ENCODE results near the gene FMN1. TPM values are rescaled to one million over a fixed set of nuclear protein-coding genes. Genes with fewer than 3 reads are reported as not detected.
"Not testable (repeated sequence)": the region's sequence is repeated elsewhere in the genome, so short reads cannot be mapped to it uniquely, and the experiment has no call there.

Gene FMN1
- polyA plus RNA-seq, 3 donors, result 0.28 to 3.7 (median 0.34) TPM

DNA sequence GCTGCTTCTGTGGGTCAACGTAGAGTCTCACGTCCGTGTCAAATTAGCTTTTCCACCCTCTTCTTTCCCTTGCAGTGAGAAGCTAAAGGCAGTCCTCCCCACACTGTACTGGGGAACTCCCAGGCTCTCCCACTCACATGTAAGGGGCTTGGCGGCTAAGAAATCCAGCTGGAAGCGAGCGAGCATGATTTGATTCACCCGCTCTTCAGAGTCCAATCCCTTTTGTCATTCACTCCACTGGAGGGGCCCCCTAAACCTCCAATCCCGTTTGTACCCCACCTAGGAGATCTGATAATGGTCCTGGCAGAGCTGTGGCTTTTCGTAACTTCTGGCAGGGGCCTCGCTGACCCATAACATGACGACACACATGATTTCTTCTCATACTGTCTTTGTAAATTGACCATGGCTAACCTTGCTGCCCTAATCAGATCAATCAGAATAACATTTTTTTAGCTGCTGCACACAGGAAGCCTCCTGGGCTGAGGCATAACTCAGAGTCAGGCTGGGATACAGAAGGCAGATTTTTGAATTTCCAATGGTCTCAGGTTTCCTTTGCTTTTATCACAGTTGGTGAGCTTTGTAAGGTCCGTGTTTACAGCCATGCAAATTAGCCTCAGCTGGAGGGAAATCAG lies 241.5 kb downstream of the FMN1 start:
- Histone ChIP-seq H3K9ac (ENCODE audit: insufficient read depth, low read length, poor library complexity, severe bottlenecking) (no peak overlapping the region), H3K27me3 (ENCODE audit: control insufficient read depth in 2 of 2, insufficient read depth in 2 of 2, low read length in 2 of 2) (no peaks in the 10 kb centered on the region), H3K4me2 (replicated peaks; ENCODE audit: extremely low read depth, low read length, poor library complexity, severe bottlenecking) (no peak overlapping the region), H3K4me1 (ENCODE audit: control insufficient read depth in 1 of 2, insufficient read depth in 2 of 2, low read length in 2 of 2) (peaks cover 10 to 14% of the 10 kb centered on the region in 2 donors), H3K36me3 (replicated peaks in 1 of 2; ENCODE audit: control insufficient read depth in 1 of 2, insufficient read depth in 2 of 2, low read length in 2 of 2) (no peaks in the 10 kb centered on the region), H3K79me2 (ENCODE audit: insufficient read depth, low read length) (no peaks in the 10 kb centered on the region), H3K4me3 (replicated peaks in 1 of 3; ENCODE audit: low read depth in 2 of 3, low read length in 3 of 3) (no peak overlapping the region), H2AFZ (ENCODE audit: insufficient read depth, low read depth, low read length, poor library complexity, severe bottlenecking) (no peak overlapping the region), H3K27ac (ENCODE audit: low read depth in 1 of 2, low read length in 2 of 2) (no peak overlapping the region), H4K20me1 (ENCODE audit: insufficient read depth, low read length) (no peaks in the 10 kb centered on the region), H3K9me3 (replicated peaks in 1 of 2; ENCODE audit: control insufficient read depth in 1 of 2, insufficient read depth in 1 of 2, low read length in 2 of 2) (no peaks in the 10 kb centered on the region)
- no peak for TF ChIP-seq CTCF (IDR thresholded peaks at IDR 0.05)
- DNase-seq, result no peak
- intact Hi-C loops (cut with micrococcal nuclease), result no loop called here
- Mint-ChIP-seq H3K4me3 (no peak overlapping the region), H3K36me3 (no peaks in the 10 kb centered on the region), H3K9me3 (peaks cover 0 to 10% (median 2%) of the 10 kb centered on the region in 7 donors), H3K27ac (peak overlapping the region in 2 of 7 donors; percentile 3 to 61), H3K27me3 (ENCODE audit: low read depth in 3 of 3) (peaks cover 0 to 3% (median 0%) of the 10 kb centered on the region in 3 donors), H3K4me1 (peaks cover 19% of the 10 kb centered on the region)
- 89% methylated on average over 10 of the region's 12 CpGs for WGBS (ENCODE audit: insufficient coverage)

DNA sequence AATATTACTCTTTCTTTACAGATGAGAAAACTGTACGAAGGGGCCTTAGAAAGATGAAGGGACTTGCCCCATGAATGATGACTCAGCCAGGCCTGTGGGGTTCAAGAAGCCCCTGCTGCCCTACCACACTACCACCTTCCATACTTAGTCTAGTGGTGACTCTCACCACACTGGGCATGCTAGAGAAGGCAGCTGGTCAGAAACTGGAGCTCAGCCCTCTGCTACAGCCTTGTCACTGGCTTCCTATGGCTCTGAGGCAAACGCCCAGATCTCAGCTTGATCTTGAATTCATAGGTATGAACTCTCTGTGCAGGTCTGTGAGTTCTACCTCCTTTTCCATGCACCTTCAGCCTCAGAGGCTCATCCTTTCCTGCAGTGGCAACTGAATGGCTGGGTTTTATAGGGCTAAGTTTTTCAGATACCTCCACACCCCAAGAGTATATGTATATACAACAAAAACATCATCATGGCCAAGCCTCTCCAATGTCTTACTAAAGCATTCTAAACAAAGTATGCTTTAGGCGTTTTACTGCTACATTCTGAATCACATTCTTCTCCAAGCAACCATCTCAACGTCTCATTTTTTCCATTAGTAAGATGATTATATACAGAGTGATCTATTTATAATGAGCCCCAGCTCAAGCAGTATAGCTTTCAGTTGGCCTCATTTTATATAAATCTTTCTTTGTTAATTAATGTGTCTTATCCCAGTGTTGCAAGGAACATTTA lies 242.6 kb downstream of the FMN1 start:
- no peak for TF ChIP-seq CTCF (IDR thresholded peaks at IDR 0.05)
- Histone ChIP-seq H3K4me3 (replicated peaks in 1 of 3; ENCODE audit: low read depth in 2 of 3, low read length in 3 of 3) (no peak overlapping the region), H3K79me2 (ENCODE audit: insufficient read depth, low read length) (no peaks in the 10 kb centered on the region), H3K4me1 (ENCODE audit: control insufficient read depth in 1 of 2, insufficient read depth in 2 of 2, low read length in 2 of 2) (peaks cover 10 to 14% of the 10 kb centered on the region in 2 donors), H2AFZ (ENCODE audit: insufficient read depth, low read depth, low read length, poor library complexity, severe bottlenecking) (no peak overlapping the region), H3K9ac (ENCODE audit: insufficient read depth, low read length, poor library complexity, severe bottlenecking) (no peak overlapping the region), H3K27me3 (ENCODE audit: control insufficient read depth in 2 of 2, insufficient read depth in 2 of 2, low read length in 2 of 2) (no peaks in the 10 kb centered on the region), H3K4me2 (replicated peaks; ENCODE audit: extremely low read depth, low read length, poor library complexity, severe bottlenecking) (no peak overlapping the region), H4K20me1 (ENCODE audit: insufficient read depth, low read length) (no peaks in the 10 kb centered on the region), H3K27ac (ENCODE audit: low read depth in 1 of 2, low read length in 2 of 2) (no peak overlapping the region), H3K9me3 (replicated peaks in 1 of 2; ENCODE audit: control insufficient read depth in 1 of 2, insufficient read depth in 1 of 2, low read length in 2 of 2) (no peaks in the 10 kb centered on the region), H3K36me3 (replicated peaks in 1 of 2; ENCODE audit: control insufficient read depth in 1 of 2, insufficient read depth in 2 of 2, low read length in 2 of 2) (no peaks in the 10 kb centered on the region)
- H3K4me3 Mint-ChIP-seq, result no peak overlapping the region
- H3K27ac Mint-ChIP-seq, result no peak overlapping the region
- intact Hi-C loops (cut with micrococcal nuclease), result no loop called here
- no peaks in the 10 kb centered on the region for H3K36me3 Mint-ChIP-seq
- H3K9me3 Mint-ChIP-seq, result peaks cover 0 to 10% (median 2%) of the 10 kb centered on the region in 7 donors
- H3K27me3 Mint-ChIP-seq (ENCODE audit: low read depth in 3 of 3), result peaks cover 0 to 1% (median 0%) of the 10 kb centered on the region in 3 donors
- 80% methylated on average over 1 of the region's 4 CpGs for WGBS (ENCODE audit: insufficient coverage)
- peaks cover 19% of the 10 kb centered on the region for H3K4me1 Mint-ChIP-seq
- DNase-seq, result no peak

GRCh38 chr15:32950051-32950450 lies 244.5 kb downstream of the FMN1 start:
- H3K9me3 ChIP-seq (replicated peaks in 1 of 2; ENCODE audit: control insufficient read depth in 1 of 2, insufficient read depth in 1 of 2, low read length in 2 of 2); H3K4me2 ChIP-seq (replicated peaks; ENCODE audit: extremely low read depth, low read length, poor library complexity, severe bottlenecking); DNase-seq; H3K27me3 ChIP-seq (ENCODE audit: control insufficient read depth in 2 of 2, insufficient read depth in 2 of 2, low read length in 2 of 2); H4K20me1 ChIP-seq (ENCODE audit: insufficient read depth, low read length); H2AFZ ChIP-seq (ENCODE audit: insufficient read depth, low read depth, low read length, poor library complexity, severe bottlenecking); H3K4me3 ChIP-seq (replicated peaks in 1 of 3; ENCODE audit: low read depth in 2 of 3, low read length in 3 of 3); H3K4me3 Mint-ChIP-seq; H3K36me3 Mint-ChIP-seq; H3K27ac ChIP-seq (ENCODE audit: low read depth in 1 of 2, low read length in 2 of 2); H3K27me3 Mint-ChIP-seq (ENCODE audit: low read depth in 3 of 3); H3K27ac Mint-ChIP-seq; H3K9ac ChIP-seq (ENCODE audit: insufficient read depth, low read length, poor library complexity, severe bottlenecking); H3K36me3 ChIP-seq (replicated peaks in 1 of 2; ENCODE audit: control insufficient read depth in 1 of 2, insufficient read depth in 2 of 2, low read length in 2 of 2); H3K79me2 ChIP-seq (ENCODE audit: insufficient read depth, low read length); intact Hi-C loops (cut with micrococcal nuclease): not testable (repeated sequence)
- Mint-ChIP-seq H3K9me3 (peaks cover 0 to 10% (median 2%) of the 10 kb centered on the region in 7 donors), H3K4me1 (peaks cover 19% of the 10 kb centered on the region)
- peaks cover 10 to 14% of the 10 kb centered on the region in 2 donors for H3K4me1 ChIP-seq (ENCODE audit: control insufficient read depth in 1 of 2, insufficient read depth in 2 of 2, low read length in 2 of 2)
